Astrocyte (in vitro differentiated cells and primary cell): ENCODE results near the gene PNPLA1. TPM values are rescaled to one million over a fixed set of nuclear protein-coding genes. Genes with fewer than 3 reads are reported as not detected.

Source experiments
- DNase-seq: peaks from one replicate; pipeline ENCODE4 v3.0.0-alpha.2; 2010; ENCODE audit warnings: low read depth
- FAIRE-seq: peaks from 2 replicates; lab custom pipeline; 2011; peaks lifted over from hg19 to GRCh38; lab: Jason Lieb, UNC
- H2AFZ ChIP-seq: 2 replicates; pipeline ENCODE4 v1.6.0; 2012; ENCODE audit warnings: low read depth, low read length, inconsistent platforms
- H3K27ac ChIP-seq: 2 replicates; pipeline ENCODE4 v1.5.1; 2011; ENCODE audit warnings: low read depth, low read length, inconsistent platforms
- H3K27me3 ChIP-seq: 2 replicates; pipeline ENCODE4 v1.6.0; 2011; ENCODE audit warnings: low read length, inconsistent platforms; ENCODE audit not compliant: insufficient read depth
- H3K36me3 ChIP-seq: 2 replicates; pipeline ENCODE4 v1.5.1; 2011; ENCODE audit warnings: low read length, inconsistent platforms; ENCODE audit not compliant: insufficient read depth
- H3K4me1 ChIP-seq: 2 replicates; pipeline ENCODE4 v1.5.1; 2011; ENCODE audit warnings: low read length, inconsistent platforms; ENCODE audit not compliant: insufficient read depth
- H3K4me2 ChIP-seq: 2 replicates; pipeline ENCODE4 v1.6.0; 2012; ENCODE audit warnings: low read length, inconsistent platforms
- H3K4me3 ChIP-seq: 2 replicates; pipeline ENCODE4 v1.5.1; 2011; ENCODE audit warnings: low read depth, mild to moderate bottlenecking, low read length, inconsistent platforms; ENCODE audit not compliant: insufficient read depth
- H3K79me2 ChIP-seq: 2 replicates; pipeline ENCODE4 v1.6.0; 2012; ENCODE audit warnings: mild to moderate bottlenecking, low read length, inconsistent platforms; ENCODE audit not compliant: insufficient read depth
- H3K9ac ChIP-seq: 2 replicates; pipeline ENCODE4 v1.6.0; 2012; ENCODE audit warnings: mild to moderate bottlenecking, low read length, inconsistent platforms
- H3K9me3 ChIP-seq: 2 replicates; pipeline ENCODE4 v1.5.1; 2012; ENCODE audit warnings: low read depth, mild to moderate bottlenecking, low read length, inconsistent platforms; ENCODE audit not compliant: insufficient read depth
- H4K20me1 ChIP-seq: 2 replicates; pipeline ENCODE4 v1.6.0; 2012; ENCODE audit warnings: low read length, inconsistent platforms; ENCODE audit not compliant: insufficient read depth
- H3K27ac Mint-ChIP-seq: one replicate; pipeline ENCODE4 v1.8.0; 2021; ENCODE audit warnings: mild to moderate bottlenecking, mixed read lengths; ENCODE audit not compliant: unreplicated experiment
- H3K27me3 Mint-ChIP-seq: one replicate; pipeline ENCODE4 v1.8.0; 2021; ENCODE audit warnings: low read depth, mixed read lengths; ENCODE audit not compliant: unreplicated experiment
- H3K36me3 Mint-ChIP-seq: one replicate; pipeline ENCODE4 v1.8.0; 2021; ENCODE audit warnings: low read depth, mixed read lengths; ENCODE audit not compliant: unreplicated experiment
- H3K4me1 Mint-ChIP-seq: one replicate; pipeline ENCODE4 v1.8.0; 2021; ENCODE audit warnings: low read depth, mixed read lengths; ENCODE audit not compliant: unreplicated experiment
- H3K4me3 Mint-ChIP-seq: one replicate; pipeline ENCODE4 v1.8.0; 2021; ENCODE audit warnings: mild to moderate bottlenecking, moderate library complexity, mixed read lengths; ENCODE audit not compliant: unreplicated experiment
- H3K9me3 Mint-ChIP-seq: one replicate; pipeline ENCODE4 v1.8.0; 2021; ENCODE audit warnings: mild to moderate bottlenecking, mixed read lengths; ENCODE audit not compliant: unreplicated experiment
- CTCF ChIP-seq: IDR thresholded peaks from 2 replicates; pipeline ENCODE4 v1.5.1; 2011; ENCODE audit warnings: low read depth, mild to moderate bottlenecking, inconsistent platforms, low read length, moderate library complexity; ENCODE audit not compliant: insufficient read depth
- EZH2 ChIP-seq: IDR thresholded peaks from 2 replicates; pipeline ENCODE4 v1.6.1; 2012; ENCODE audit warnings: mild to moderate bottlenecking, low read length, inconsistent platforms; ENCODE audit not compliant: insufficient read depth
- total RNA-seq: library from RNA; stranded (reverse); gene quantifications from 2 replicates; pipeline ENCODE4 v1.2.1, GENCODE V29; 2021

The PNPLA1 gene
- total RNA-seq, 1 donor from 2014 or later: not detected

GRCh38 chr6:36265744-36266143 lies 4.1 kb upstream of the PNPLA1 start:
- peaks cover 13% of the 10 kb centered on the region for H3K4me1 Mint-ChIP-seq
- Histone ChIP-seq H3K27me3 (peaks cover 22% of the 10 kb centered on the region), H3K9ac (no peak overlapping the region), H3K4me2 (no peak overlapping the region), H3K4me3 (no peak overlapping the region), H3K9me3 (no peaks in the 10 kb centered on the region), H2AFZ (no peak overlapping the region), H3K79me2 (no peaks in the 10 kb centered on the region), H3K36me3 (no peaks in the 10 kb centered on the region), H3K4me1 (no peaks in the 10 kb centered on the region), H4K20me1 (no peaks in the 10 kb centered on the region), H3K27ac (no peak overlapping the region)
- H3K36me3 Mint-ChIP-seq: no peaks in the 10 kb centered on the region
- DNase-seq: no peak
- TF ChIP-seq CTCF (no peak), EZH2 (no peak)
- no peak overlapping the region for H3K4me3 Mint-ChIP-seq
- FAIRE-seq: no peak
- H3K27me3 Mint-ChIP-seq: peaks cover 24% of the 10 kb centered on the region
- no peak overlapping the region for H3K27ac Mint-ChIP-seq
- H3K9me3 Mint-ChIP-seq: peaks cover 10% of the 10 kb centered on the region

- Mint-ChIP-seq H3K36me3 (no peaks in the 10 kb centered on the region), H3K4me3 (no peak overlapping the region), H3K9me3 (peaks cover 10% of the 10 kb centered on the region), H3K4me1 (peaks cover 15% of the 10 kb centered on the region), H3K27ac (no peak overlapping the region), H3K27me3 (peaks cover 23% of the 10 kb centered on the region)
- Histone ChIP-seq H3K9me3 (no peaks in the 10 kb centered on the region), H3K4me3 (no peak overlapping the region), H3K4me2 (no peak overlapping the region), H3K9ac (no peak overlapping the region), H4K20me1 (no peaks in the 10 kb centered on the region), H3K4me1 (no peaks in the 10 kb centered on the region), H3K27ac (no peak overlapping the region), H3K79me2 (no peaks in the 10 kb centered on the region), H3K27me3 (peaks cover 18% of the 10 kb centered on the region), H3K36me3 (no peaks in the 10 kb centered on the region), H2AFZ (no peak overlapping the region)
- TF ChIP-seq CTCF: no peak
- TF ChIP-seq EZH2: no peak
- no peak for FAIRE-seq
- no peak for DNase-seq
Observed at GRCh38 chr6:36266913-36267644, 2.8 kb upstream of the PNPLA1 start.
